Breast epithelium (tissue), 3 donors: Measurements from ENCODE around the gene DHH.

Experiments used
- CTCF ChIP-seq, 3 donors: fragments of 450-650 bp; IDR thresholded peaks; one replicate each; pipeline ENCODE4 v1.5.1; 2016 to 2017; ENCODE audit warnings: antibody characterized with exemption in 3 of 3, mild to moderate bottlenecking in 3 of 3, moderate library complexity in 3 of 3
- POLR2A ChIP-seq: fragments of 450-650 bp; IDR thresholded peaks from one replicate; pipeline ENCODE4 v1.6.1; 2016; ENCODE audit warnings: antibody characterized with exemption, mild to moderate bottlenecking, moderate library complexity
- POLR2AphosphoS5 ChIP-seq, 3 donors: sonication (generic); formaldehyde crosslinking; IDR thresholded peaks; one replicate each; pipeline ENCODE4 v1.6.1; 2017; ENCODE audit warnings: antibody characterized with exemption in 3 of 3

DNA sequence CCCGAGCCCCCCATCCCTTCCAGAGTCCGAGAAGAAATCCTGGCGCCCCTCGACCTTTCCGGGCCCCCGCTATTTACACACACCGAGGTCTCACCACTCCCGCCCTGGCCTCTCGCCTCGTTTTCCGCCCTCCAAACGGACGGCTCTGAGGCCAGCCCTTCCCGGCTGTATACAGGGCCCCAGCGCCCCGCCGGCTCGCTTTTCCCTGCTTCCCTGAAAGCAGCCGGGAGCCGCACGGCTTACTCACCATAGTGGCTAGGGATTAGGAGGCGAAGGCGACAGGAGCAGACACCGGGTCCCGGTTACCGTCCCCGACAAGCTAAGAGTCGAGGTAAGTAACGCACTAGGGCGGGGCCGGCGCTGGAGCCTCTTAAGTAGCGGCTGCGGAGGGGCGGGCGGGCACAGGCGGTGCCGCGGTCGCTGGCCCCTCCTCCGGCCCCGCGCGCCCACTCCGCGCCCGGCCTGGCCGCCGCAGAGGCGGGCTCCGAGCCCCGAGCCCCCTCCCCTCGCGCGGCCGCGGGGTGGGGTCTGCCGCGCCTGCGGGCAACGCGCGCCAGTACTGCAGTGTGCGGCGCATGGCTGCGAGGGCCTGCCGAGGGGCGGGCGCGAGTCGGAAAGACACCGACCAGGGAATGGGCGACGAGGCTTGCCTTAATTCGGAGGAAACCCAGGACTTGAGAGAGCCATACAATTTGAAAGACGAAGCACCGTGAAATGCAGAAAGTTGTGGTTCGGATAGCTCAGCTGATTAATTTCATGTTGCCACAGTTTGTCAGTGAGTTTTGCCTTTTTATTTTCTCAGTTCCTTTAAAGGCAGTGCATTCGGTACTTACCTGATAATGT lies 36.7 kb upstream of the DHH start, which contains the start of gene TUBA1B:
- TF ChIP-seq POLR2A (peak; percentile 82), CTCF (IDR thresholded peaks at IDR 0.05) (no peak), POLR2AphosphoS5 (IDR thresholded peaks at IDR 0.05) (peak; percentile 87 to 98 (median 96))
